ENCODE results near the gene OVAAL. TPM values are rescaled to one million over a fixed set of nuclear protein-coding genes. Genes with fewer than 3 reads are reported as not detected.

Gene OVAAL
- total and polyA plus RNA-seq, 2 donors (not counting 3 experiments of a cell fraction or from before 2014, with no cell fraction given), result 0.04 TPM; not detected in 1

- no TSS peak for BruUV-seq (replicated peaks)
- no peak for TF ChIP-seq MYC (IDR thresholded peaks at IDR 0.05; ENCODE audit: low read depth, low read length)
- TF ChIP-seq MAX (IDR thresholded peaks at IDR 0.05; ENCODE audit: insufficient read depth, insufficient read length), result no peak
- no peak for TF ChIP-seq POLR2AphosphoS5 (IDR thresholded peaks at IDR 0.05; ENCODE audit: insufficient read depth, low read depth, low read length)
- TF ChIP-seq GATA2 (IDR thresholded peaks at IDR 0.05; ENCODE audit: insufficient read depth, insufficient read length, low read depth, low read length), result no peak
- peak; percentile 79 to 88 for TF ChIP-seq CTCF (IDR thresholded peaks at IDR 0.05; ENCODE audit: extremely low read depth in 1 of 2, insufficient read depth in 1 of 2, low read depth in 1 of 2, low read length in 2 of 2)
- Histone ChIP-seq H3K9me3 (replicated peaks; ENCODE audit: control insufficient read depth, insufficient read depth, low read length) (no peaks in the 10 kb centered on the region), H4K20me1 (replicated peaks; ENCODE audit: control insufficient read depth, extremely low read depth, insufficient read depth, low read length) (no peaks in the 10 kb centered on the region), H3K36me3 (ENCODE audit: control insufficient read depth in 2 of 2, extremely low read depth in 1 of 2, insufficient read depth in 2 of 2, low read length in 2 of 2) (no peaks in the 10 kb centered on the region), H3K4me2 (ENCODE audit: insufficient read depth, low read length) (no peak overlapping the region), H3K9ac (replicated peaks; ENCODE audit: extremely low read depth, insufficient read depth, low read length) (no peak overlapping the region), H2AFZ (ENCODE audit: low read depth, low read length) (peak overlapping the region; percentile 55), H3K4me3 (replicated peaks in 1 of 3; ENCODE audit: insufficient read depth in 1 of 3, low read depth in 1 of 3, low read length in 3 of 3) (no peak overlapping the region), H3K79me2 (ENCODE audit: control insufficient read depth, insufficient read depth, low read length) (no peaks in the 10 kb centered on the region), H3K4me1 (ENCODE audit: control insufficient read depth, extremely low read depth, insufficient read depth, low read length) (peaks cover 20% of the 10 kb centered on the region), H3K9me1 (replicated peaks; ENCODE audit: control insufficient read depth, extremely low read depth, insufficient read depth, low read length) (no peaks in the 10 kb centered on the region), H3K27me3 (ENCODE audit: control insufficient read depth in 2 of 2, insufficient read depth in 2 of 2, low read length in 2 of 2) (peaks cover 6 to 18% of the 10 kb centered on the region in 2 experiments), H3K27ac (ENCODE audit: insufficient read depth, low read depth, low read length) (no peak overlapping the region)
- dilution Hi-C loops (cut with MboI; ENCODE audit: extremely low pct_ligation_motif_present, low sequenced_read_pairs) (no loop called here), intact Hi-C loops (cut with micrococcal nuclease) (loop anchor here (1.0 to 5.0 kb wide), 6 partner anchors 17 to 634 kb away; partner anchors contain the start of gene IER5)
- CTCF ChIA-PET, result interaction anchor here (0.6 to 14.3 kb wide), 15 partner anchors 8 to 609 kb away, joined by 3 to 247 read pairs (median 4); partner anchors contain the start of genes ACBD6 and XPR1
- FAIRE-seq, result peak; percentile 89
- peak; percentile 66 for DNase-seq (ENCODE audit: low read depth, low spot score)
- POLR2A ChIA-PET, result no interaction called here
Measured at GRCh38 chr1:180533266-180533987, 25.3 kb upstream of the OVAAL start.
